Endometrial microvascular endothelial cells (primary cell): ENCODE data around the gene PCGF3. TPM values are rescaled to one million over a fixed set of nuclear protein-coding genes. Genes with fewer than 3 reads are reported as not detected.

Experiments
- in situ Hi-C: cut with HindIII; loops from 2 replicates; pipeline ENCODE4 v1.10.0; 2017; ENCODE audit warnings: low sequenced_read_pairs, low pct_unique_long_range_greater_than_20kb; ENCODE audit errors: inconsistent ontology term
- total RNA-seq: library from RNA; depleted of rRNA; stranded (reverse); fragments of >200 nt; gene quantifications from one replicate; pipeline ENCODE4 v1.2.3, GENCODE V29; 2015; ENCODE audit errors: inconsistent ontology term

The PCGF3 gene
- 42.6 TPM for total RNA-seq

GRCh38 chr4:705278-706082, at the start of gene PCGF3:
TSS of gene PCGF3 (plus strand) at chr4:705832. CDS start at chr4:733681, 27,849 bp downstream.
- in situ Hi-C loops = no loop called here

GRCh38 chr4:656436-657337, 48.9 kb upstream of the PCGF3 start:
- in situ Hi-C loops = no loop called here

GRCh38 chr4:657338-657833, 48.2 kb upstream of the PCGF3 start:
- in situ Hi-C loops = no loop called here

- in situ Hi-C loops = no loop called here
Observed at GRCh38 chr4:657834-658667, 47.6 kb upstream of the PCGF3 start.

- in situ Hi-C loops = no loop called here
Observed at GRCh38 chr4:658681-659667, 46.7 kb upstream of the PCGF3 start.

GRCh38 chr4:659851-660250, 45.8 kb upstream of the PCGF3 start:
- in situ Hi-C loops = no loop called here

- in situ Hi-C loops = no loop called here
Observed at GRCh38 chr4:660401-660800, 45.2 kb upstream of the PCGF3 start.

GRCh38 chr4:661231-661630, 44.4 kb upstream of the PCGF3 start:
- in situ Hi-C loops = no loop called here

- in situ Hi-C loops = no loop called here
Observed at GRCh38 chr4:661881-662761, 43.5 kb upstream of the PCGF3 start.

- in situ Hi-C loops = no loop called here
Observed at GRCh38 chr4:663046-663437, 42.6 kb upstream of the PCGF3 start.

GRCh38 chr4:663438-664428, 41.9 kb upstream of the PCGF3 start:
- in situ Hi-C loops = no loop called here

- in situ Hi-C loops = no loop called here
Observed at GRCh38 chr4:664713-665231, 40.9 kb upstream of the PCGF3 start.

GRCh38 chr4:665381-665750, 40.3 kb upstream of the PCGF3 start:
- in situ Hi-C loops = no loop called here

- in situ Hi-C loops = no loop called here
Observed at GRCh38 chr4:665751-666435, 39.7 kb upstream of the PCGF3 start.

- in situ Hi-C loops = no loop called here
Observed at GRCh38 chr4:666436-666810, 39.2 kb upstream of the PCGF3 start.
